Subcutaneous adipose tissue (tissue), 4 donors: ENCODE measurements around the gene CREBL2. TPM values are rescaled to one million over a fixed set of nuclear protein-coding genes. Genes with fewer than 3 reads are reported as not detected.

ENCODE experiments used
- total RNA-seq, 4 donors: library from RNA; depleted of rRNA; stranded (reverse); fragments of >200 nt; gene quantifications; one replicate each; pipeline ENCODE4 v1.1.0, GENCODE V29; 2016
- TF ChIP-seq, protein P1 (sequence below): fragments of 450-650 bp; IDR thresholded peaks from one replicate; pipeline ENCODE4 v1.5.1; 2016; ENCODE audit warnings: low read depth, mild to moderate bottlenecking, control low read depth, antibody characterized with exemption, moderate library complexity

Gene CREBL2
- total RNA-seq, 4 donors from 2014 or later: 73.8 to 113 (median 99.4) TPM

DNA sequence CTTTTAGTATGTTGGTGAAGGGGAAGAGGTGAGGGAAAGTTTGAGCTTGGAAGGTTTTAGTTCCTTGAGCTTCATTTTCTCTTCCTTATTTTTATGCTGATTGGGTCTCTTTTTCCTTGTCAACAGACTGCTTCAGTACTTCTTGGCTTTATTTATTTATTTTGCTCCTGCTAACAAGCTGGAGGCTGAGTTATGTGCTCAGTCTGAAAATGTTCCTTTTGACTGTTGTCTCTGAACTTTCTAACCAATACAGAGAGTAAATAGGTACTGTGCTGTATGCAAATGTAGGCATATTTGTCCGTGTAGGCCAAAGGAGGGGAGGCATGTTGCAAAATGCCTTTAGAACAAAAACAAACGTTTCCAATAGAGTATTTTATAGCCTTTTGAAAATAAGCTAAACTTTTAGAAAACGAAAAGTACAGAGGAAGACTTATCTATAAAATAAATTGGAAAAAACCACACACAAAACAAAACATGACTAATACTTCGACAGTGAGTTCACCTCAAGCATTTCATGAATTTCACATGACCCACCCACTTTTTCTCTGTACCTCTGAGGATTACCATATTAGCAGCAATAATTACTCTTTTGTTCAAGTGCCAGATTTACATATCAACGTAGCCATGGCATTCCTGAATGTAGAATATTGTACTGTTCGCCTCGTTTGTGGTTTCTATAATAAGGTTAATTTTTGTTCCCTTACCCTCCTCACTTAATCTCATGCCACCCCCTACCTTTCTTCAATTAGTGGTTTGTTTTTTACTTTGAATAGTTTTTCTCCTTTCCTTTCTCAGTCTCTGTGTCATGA lies 4.7 kb upstream of the CREBL2 start:
- TF ChIP-seq, protein P1, sequence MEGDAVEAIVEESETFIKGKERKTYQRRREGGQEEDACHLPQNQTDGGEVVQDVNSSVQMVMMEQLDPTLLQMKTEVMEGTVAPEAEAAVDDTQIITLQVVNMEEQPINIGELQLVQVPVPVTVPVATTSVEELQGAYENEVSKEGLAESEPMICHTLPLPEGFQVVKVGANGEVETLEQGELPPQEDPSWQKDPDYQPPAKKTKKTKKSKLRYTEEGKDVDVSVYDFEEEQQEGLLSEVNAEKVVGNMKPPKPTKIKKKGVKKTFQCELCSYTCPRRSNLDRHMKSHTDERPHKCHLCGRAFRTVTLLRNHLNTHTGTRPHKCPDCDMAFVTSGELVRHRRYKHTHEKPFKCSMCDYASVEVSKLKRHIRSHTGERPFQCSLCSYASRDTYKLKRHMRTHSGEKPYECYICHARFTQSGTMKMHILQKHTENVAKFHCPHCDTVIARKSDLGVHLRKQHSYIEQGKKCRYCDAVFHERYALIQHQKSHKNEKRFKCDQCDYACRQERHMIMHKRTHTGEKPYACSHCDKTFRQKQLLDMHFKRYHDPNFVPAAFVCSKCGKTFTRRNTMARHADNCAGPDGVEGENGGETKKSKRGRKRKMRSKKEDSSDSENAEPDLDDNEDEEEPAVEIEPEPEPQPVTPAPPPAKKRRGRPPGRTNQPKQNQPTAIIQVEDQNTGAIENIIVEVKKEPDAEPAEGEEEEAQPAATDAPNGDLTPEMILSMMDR: no peak

DNA sequence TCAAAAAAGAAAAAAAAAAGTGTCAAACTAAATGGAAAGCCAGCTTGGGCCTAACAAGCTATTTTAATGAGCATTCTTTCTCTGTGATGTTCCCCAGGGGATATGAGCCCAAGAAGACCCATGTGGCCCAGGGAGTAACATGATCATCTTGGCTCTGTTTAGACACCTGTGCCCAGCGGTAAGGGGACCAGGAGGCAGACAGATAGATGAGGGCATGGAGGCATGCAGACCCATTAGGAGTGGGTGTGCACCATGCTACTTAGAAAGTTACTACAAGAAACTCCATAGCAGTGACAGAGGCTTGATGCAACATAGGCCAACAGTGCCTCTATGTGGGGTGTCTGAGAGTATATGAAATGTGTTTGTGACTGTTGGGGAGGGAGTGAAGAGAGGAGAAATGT lies 3.1 kb upstream of the CREBL2 start:
- TF ChIP-seq, protein P1: no peak

DNA sequence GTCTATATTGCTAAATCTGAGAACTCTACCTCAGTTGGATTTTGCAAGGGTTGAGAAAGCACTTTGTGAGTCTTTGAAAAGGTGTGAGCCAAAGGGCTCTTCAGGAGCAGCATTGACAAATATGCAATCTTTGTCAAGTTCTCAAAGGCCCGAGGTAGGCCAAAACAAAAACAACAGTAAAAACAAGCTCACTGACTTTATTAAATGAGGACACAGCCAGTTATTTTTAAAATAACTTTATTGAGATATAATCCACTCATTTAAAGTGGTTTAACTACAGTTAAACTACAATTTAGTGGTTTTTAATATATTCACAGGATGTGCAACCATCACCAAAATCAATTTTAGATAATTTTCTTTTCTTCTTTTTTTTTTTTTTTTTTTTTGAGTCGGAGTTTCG lies 2.0 kb upstream of the CREBL2 start:
- TF ChIP-seq, protein P1: no peak

DNA sequence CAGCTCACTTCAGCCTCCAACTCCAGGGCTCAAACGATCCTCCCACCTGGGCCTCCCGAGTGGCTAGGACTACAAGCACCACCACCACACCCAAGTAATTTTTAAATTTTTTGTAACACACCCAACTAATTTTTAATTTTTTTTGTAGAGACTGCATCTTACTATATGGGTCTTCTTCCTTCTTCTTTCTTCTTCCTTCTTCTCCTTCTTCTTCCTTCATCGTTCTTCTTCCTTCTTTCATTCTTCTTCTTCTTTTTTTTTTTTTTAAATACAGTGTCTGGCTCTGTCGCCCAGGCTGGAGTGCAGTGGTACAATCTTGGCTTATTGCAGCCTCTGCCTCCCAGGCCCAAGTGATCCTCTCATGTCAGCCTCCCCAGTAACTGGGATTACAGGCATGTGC lies 965 bp upstream of the CREBL2 start:
- TF ChIP-seq, protein P1: no peak

DNA sequence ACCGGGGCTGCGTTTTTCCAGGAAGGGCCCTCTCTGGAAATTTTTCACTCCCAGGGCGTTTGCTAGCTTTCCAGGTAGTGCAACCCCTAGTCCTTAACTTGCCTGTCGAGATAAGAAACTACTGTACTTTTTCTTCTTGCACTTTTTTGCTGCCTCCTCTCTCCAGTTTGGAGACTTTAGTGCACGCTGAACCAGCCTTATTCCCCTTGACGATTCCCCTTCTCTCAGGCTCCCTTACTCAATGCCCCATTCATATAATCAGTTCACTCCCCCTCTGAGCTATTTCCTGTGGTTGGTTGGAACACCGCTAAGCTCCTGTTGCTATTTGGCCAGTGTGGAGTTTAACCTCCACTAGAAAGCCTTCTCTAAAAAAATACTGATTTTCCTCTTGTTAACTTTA lies 682 bp downstream of the CREBL2 start:
- TF ChIP-seq, protein P1: no peak

DNA sequence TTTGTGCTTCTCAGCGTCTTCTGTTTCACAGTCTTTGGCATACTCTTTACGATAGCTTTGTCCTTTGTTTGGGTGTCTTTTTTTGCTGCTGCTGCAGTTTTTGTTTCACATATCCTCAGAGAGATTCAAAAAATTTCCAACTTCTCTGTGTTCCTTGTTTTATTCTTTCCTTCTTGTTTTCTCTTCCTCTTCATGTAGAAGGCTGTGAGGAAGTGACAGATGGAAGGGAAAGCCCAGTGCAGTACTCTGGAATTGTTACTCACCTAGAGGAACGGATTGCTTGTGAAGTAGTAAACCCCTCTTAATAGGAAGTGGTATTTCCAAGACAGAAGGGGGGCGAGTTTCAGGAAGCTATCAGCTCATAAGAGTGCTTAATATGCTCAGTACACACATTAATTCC lies 1.7 kb downstream of the CREBL2 start:
- TF ChIP-seq, protein P1: no peak

DNA sequence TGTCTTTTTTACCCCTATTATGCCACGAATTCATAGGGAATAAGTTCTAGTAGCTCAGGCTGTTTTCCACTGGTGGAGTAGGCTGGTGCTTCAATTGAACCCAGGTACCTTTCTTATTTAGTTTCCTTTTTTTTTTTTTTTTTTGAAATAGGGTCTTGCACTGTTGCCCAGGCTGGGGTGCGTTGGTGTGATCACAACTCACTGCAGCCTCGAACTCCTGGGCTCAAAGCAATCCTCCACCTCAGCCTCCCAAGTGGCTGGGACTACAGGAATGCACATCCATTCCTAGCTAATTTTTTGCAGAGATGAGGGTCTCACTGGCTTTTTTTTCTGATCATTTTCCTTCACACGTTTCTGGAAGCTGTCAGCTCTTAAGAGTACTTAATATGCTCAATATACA lies 2.7 kb downstream of the CREBL2 start:
- TF ChIP-seq, protein P1: no peak
